Left lung (tissue), 10 donors: ENCODE measurements around the gene MEIS1. TPM values are rescaled to one million over a fixed set of nuclear protein-coding genes. Genes with fewer than 3 reads are reported as not detected.

Experiments used
- ATAC-seq: fragments of 200-7000 bp; cut with Tn5 transposase; one replicate; pipeline ENCODE4 v1.9.1; 2020; ENCODE audit warnings: moderate library complexity
- DNase-seq, 4 donors: peaks; one replicate each; pipeline ENCODE4 v3.0.0-alpha.2; 2013 to 2020
- H3K27ac ChIP-seq, 2 donors: fragments of 200-600 bp; sonication (generic) in 1 of 2; one replicate each; pipeline versions ENCODE4 v1.5.0 to v1.8.0; 2020 to 2021
- H3K27me3 ChIP-seq, 2 donors: fragments of 200-600 bp; sonication (generic) in 1 of 2; one replicate each; pipeline versions ENCODE4 v1.5.0 to v1.8.0; 2020 to 2021
- H3K36me3 ChIP-seq, 2 donors: fragments of 200-600 bp; sonication (generic) in 1 of 2; one replicate each; pipeline versions ENCODE4 v1.5.0 to v1.8.0; 2020 to 2021
- H3K4me1 ChIP-seq, 2 donors: fragments of 200-600 bp; one replicate each; pipeline ENCODE4 v1.8.0; 2021
- H3K4me3 ChIP-seq, 2 donors: fragments of 200-600 bp; sonication (generic) in 1 of 2; one replicate each; pipeline versions ENCODE4 v1.5.0 to v1.8.0; 2020 to 2021; ENCODE audit warnings: mild to moderate bottlenecking in 1 of 2
- H3K9me3 ChIP-seq, 2 donors: fragments of 200-600 bp; sonication (generic) in 1 of 2; one replicate each; pipeline versions ENCODE4 v1.5.0 to v1.8.0; 2020 to 2021
- intact Hi-C, 2 donors: fragments of 100-400 bp; cut with DNase I; formaldehyde crosslinking; loops; one replicate each; pipeline versions ENCODE4 v1.11.2 to v1.14.2; 2022
- polyA plus RNA-seq, 6 donors: library from polyadenylated mRNA; unstranded; fragments of 120-200 nt; gene quantifications; one replicate each; pipeline ENCODE4 v1.2.1, GENCODE V29; 2013; ENCODE audit not compliant: insufficient read length in 6 of 6
- total RNA-seq, 2 donors: library from RNA; stranded (reverse); fragmentation: NEBNext Ultra II Directional; extraction: Animal tissue kit (Norgen Biotek cat#: 25700); gene quantifications; one replicate each; pipeline ENCODE4 v1.2.1, GENCODE V29; 2021
- TF ChIP-seq, protein P1 (sequence below), 2 donors: fragments of 200-600 bp; sonication (generic) in 1 of 2; IDR thresholded peaks; one replicate each; pipeline versions ENCODE4 v1.5.0 to v1.8.0; 2021; ENCODE audit warnings: antibody characterized with exemption in 2 of 2
- donor health status: DM: no; HTN: yes; CAD: no.
- donor health status: DM: no; HTN: no; CAD: no.

The MEIS1 gene
- total and polyA plus RNA-seq, 8 donors: 54.3 to 193 (median 163) TPM

DNA sequence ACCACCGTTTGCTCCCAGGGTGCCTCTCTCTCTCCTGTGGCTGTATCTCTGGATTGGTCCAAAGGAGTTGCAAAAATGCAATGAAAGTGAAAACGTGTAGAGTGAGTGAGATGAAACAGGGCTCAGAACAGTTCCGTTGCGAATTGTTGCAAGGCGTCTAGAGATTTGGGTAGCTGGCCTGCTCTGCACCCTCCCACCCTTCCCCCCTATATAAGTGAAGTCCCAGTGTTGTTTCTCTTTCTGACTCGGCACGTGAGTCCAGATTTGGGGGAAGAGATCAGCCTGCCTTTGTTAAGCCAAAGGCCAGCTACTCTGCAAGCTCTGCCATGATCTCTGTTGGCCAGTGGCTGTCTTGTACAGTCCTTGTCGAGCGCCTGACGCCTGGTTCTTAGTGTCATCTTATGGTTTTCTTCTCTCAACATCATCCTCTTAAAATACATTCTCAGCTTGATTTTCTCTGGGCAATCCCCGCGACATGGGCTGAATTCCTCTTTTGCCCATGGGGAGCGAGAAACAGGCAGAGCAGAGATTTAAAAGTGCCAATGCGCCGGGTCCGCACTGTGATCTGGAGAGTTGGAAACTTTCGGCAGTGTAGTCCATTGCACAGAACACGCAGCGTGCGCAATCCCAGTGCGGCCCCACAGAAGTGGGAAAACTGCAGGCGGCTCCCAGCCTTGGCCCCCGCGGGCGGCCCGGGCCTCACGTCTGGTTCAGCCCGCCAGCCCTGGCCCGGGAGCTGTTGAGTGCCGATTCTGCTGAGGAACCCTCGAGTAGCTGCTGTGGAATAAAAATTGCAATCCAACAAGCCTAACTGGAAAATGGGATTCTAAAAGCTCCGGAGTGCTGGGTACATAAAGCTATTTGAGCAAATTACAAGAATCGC lies 9.3 kb downstream of the MEIS1 start:
- Histone ChIP-seq H3K27me3 (peaks cover 24 to 88% of the 10 kb centered on the region in 2 donors), H3K36me3 (no peaks in the 10 kb centered on the region), H3K4me1 (peaks cover 0 to 26% of the 10 kb centered on the region in 2 donors), H3K4me3 (peak overlapping the region; percentile 24 to 37), H3K9me3 (no peaks in the 10 kb centered on the region), H3K27ac (peak overlapping the region; percentile 84 to 95)
- intact Hi-C loops: no loop called here
- ATAC-seq (peak; percentile 11), DNase-seq (peak in 2 of 4 donors; percentile 71 to 79)
- TF ChIP-seq, protein P1, sequence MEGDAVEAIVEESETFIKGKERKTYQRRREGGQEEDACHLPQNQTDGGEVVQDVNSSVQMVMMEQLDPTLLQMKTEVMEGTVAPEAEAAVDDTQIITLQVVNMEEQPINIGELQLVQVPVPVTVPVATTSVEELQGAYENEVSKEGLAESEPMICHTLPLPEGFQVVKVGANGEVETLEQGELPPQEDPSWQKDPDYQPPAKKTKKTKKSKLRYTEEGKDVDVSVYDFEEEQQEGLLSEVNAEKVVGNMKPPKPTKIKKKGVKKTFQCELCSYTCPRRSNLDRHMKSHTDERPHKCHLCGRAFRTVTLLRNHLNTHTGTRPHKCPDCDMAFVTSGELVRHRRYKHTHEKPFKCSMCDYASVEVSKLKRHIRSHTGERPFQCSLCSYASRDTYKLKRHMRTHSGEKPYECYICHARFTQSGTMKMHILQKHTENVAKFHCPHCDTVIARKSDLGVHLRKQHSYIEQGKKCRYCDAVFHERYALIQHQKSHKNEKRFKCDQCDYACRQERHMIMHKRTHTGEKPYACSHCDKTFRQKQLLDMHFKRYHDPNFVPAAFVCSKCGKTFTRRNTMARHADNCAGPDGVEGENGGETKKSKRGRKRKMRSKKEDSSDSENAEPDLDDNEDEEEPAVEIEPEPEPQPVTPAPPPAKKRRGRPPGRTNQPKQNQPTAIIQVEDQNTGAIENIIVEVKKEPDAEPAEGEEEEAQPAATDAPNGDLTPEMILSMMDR (IDR thresholded peaks at IDR 0.05): no peak

DNA sequence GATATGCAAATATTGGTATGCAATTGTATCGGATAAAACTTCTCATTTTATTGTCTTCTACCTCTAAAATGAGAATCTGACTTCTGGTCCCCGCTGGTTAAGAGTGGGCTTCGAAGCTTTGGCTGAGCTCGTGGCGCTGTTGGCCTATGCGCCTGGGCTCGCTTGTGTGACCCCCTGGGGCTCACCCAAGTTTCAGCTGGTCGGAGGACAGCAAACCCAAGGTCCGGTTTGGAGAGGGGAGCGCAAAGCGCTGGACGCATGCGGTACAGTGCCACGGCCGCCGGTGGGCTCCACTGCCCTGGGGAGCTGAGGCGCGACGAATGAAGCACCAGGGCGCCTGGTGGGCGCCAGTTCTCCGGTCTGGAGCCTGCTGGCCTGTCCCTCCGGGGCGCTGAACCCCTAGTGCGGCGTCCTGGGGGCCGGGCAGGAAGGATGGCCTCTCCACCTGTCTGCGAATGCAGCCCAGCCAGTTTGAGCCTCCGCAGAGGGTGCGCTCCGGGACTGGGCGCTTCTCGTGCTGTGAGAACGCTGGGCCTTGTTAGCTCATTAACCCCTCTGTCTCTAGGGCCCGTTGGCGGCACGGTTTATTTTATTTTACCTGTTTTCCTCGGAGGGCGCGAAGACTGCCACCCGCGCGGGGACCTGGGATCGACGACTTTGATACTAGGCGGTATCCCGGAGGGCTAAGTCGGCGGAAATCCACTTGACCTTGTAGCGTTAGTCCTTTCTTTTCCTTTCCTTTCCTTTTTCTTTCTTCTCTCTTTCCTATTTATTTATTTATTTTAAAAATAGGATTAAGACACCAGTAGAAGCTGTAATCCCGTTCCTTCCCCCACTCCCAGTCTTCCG lies 10.4 kb downstream of the MEIS1 start:
- DNase-seq (peak in 2 of 4 donors; percentile 62 to 70), ATAC-seq (peak; percentile 24)
- H3K9me3 ChIP-seq: no peaks in the 10 kb centered on the region
- intact Hi-C loops: no loop called here
- H3K4me1 ChIP-seq: peaks cover 0 to 22% of the 10 kb centered on the region in 2 donors
- H3K36me3 ChIP-seq: no peaks in the 10 kb centered on the region
- H3K27ac ChIP-seq: peak overlapping the region; percentile 84 to 95
- peak overlapping the region; percentile 31 to 37 for H3K4me3 ChIP-seq
- peaks cover 19 to 77% of the 10 kb centered on the region in 2 donors for H3K27me3 ChIP-seq
- TF ChIP-seq, protein P1 (IDR thresholded peaks at IDR 0.05): no peak

DNA sequence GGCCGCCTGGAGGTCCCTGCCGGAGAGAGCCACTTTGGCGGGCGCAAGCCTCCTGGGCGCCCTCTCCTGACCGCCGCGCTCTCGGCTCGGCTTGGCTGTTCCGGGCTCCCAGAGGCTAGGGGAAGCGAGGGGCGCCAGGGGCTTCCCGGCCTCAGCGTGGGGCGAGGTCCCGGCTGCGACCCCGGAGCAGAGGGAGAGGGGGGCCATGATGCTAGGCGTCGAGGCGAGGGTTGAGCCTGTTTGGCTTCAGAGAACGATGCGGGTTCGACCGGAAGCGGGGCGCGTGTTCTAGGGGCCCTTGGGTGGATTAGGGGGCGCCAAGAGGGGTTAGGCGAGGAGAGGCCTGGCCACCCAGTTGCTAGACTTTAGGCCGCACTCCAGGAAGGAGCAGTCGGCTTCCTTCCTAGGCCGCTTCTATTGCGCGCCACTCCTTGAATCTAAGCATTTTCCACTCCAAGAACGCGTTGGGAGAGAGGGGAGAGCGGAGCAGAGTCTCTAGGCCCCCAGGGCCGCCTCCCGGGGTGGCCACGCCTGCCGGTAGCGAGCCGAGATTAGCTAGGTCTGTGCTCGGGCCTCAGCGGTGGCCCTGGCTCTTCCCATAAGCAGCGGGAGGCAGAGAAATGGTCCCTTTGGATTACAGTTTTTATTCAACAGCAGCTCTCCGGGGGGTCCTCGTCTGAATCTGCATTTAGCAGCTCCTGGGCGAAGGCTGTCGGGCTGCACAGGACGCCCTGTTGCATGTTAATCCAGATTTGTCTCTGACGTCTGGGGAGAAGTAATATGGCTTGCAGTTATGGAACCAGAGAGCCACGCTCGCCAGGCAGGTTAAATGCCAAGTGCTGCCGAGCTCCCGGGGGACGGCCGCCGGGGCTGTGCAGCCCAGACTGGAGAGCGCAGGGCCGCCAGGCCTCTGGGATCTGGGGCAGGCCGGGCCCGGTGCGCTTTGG lies 11.3 kb downstream of the MEIS1 start:
- H3K4me3 ChIP-seq: peak overlapping the region; percentile 31 to 37
- DNase-seq (peak in 2 of 4 donors; percentile 54 to 72), ATAC-seq (peak; percentile 51)
- TF ChIP-seq, protein P1 (IDR thresholded peaks at IDR 0.05): no peak
- H3K36me3 ChIP-seq: no peaks in the 10 kb centered on the region
- peaks cover 19 to 68% of the 10 kb centered on the region in 2 donors for H3K27me3 ChIP-seq
- peak overlapping the region; percentile 84 to 95 for H3K27ac ChIP-seq
- H3K9me3 ChIP-seq: no peaks in the 10 kb centered on the region
- H3K4me1 ChIP-seq: peaks cover 4 to 22% of the 10 kb centered on the region in 2 donors
- intact Hi-C loops: no loop called here

DNA sequence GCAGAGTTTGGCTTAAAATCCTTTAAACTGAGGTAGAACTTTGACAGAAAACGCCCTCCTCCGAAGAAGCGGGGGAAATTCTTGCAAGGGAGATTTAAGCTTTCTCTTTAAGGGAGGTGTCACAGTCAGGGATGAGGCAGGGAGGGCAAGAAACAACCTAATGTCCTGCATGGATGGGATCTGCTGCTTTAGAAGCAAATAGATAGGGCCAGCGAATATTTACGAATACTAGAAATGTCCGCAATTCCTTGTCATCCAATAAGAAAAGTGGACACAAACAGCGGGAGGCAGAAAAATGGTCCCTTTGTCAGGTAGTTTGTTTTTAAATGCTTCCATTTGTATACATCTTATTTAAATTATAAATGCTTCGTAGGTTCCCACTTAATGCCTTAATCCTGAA lies 12.0 kb downstream of the MEIS1 start:
- TF ChIP-seq, protein P1 (IDR thresholded peaks at IDR 0.05): no peak
- peak overlapping the region; percentile 31 to 37 for H3K4me3 ChIP-seq
- ATAC-seq (no peak), DNase-seq (no peak)
- peaks cover 19 to 60% of the 10 kb centered on the region in 2 donors for H3K27me3 ChIP-seq
- no peaks in the 10 kb centered on the region for H3K36me3 ChIP-seq
- peak overlapping the region; percentile 84 to 95 for H3K27ac ChIP-seq
- no peaks in the 10 kb centered on the region for H3K9me3 ChIP-seq
- H3K4me1 ChIP-seq: peaks cover 4 to 22% of the 10 kb centered on the region in 2 donors
- intact Hi-C loops: no loop called here
